Measurements from ENCODE around the gene CDH18. TPM values are rescaled to one million over a fixed set of nuclear protein-coding genes. Genes with fewer than 3 reads are reported as not detected.

The CDH18 gene
- total RNA-seq, 4 donors from 2014 or later = 2.1 TPM; not detected in 3

DNA sequence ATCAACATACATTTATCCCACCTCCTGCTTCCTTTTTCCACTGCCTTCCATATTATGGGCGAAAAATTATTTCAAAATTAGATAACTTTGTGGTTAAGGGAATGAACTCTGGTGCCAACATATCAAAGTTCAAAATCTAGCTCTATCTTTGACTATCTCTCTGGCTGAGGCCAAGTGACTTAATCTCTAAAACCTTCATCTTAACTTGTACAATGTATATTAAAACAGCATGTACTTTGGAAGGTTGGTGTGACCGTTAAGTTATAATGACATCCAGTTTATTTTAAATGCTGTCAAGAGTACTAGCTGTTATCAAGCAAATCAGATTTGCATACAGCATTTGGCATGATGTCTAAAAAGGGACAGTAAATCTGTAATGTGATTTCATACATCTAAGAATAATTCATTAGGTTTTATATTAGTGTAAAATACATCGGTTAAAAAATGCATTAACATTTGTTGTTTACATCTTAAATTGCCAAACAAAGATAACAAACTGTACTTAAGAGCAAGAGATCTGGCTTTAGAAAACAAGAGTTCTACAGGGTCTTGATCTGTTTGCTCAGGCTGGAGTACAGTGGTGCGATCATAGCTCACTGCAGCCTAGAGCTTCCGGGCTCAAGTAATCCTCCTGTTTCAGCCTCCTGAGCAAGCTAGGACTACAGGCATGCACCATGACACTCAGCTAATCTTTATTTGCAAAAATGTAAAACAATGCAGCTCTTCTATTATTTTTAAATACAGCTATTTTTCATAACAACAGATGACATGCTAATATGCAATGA, 102.8 kb downstream of the CDH18 start:
- no peak overlapping the region for H3K27ac ChIP-seq
- H3K4me3 ChIP-seq = no peak overlapping the region
- H3K4me1 ChIP-seq = no peaks in the 10 kb centered on the region

DNA sequence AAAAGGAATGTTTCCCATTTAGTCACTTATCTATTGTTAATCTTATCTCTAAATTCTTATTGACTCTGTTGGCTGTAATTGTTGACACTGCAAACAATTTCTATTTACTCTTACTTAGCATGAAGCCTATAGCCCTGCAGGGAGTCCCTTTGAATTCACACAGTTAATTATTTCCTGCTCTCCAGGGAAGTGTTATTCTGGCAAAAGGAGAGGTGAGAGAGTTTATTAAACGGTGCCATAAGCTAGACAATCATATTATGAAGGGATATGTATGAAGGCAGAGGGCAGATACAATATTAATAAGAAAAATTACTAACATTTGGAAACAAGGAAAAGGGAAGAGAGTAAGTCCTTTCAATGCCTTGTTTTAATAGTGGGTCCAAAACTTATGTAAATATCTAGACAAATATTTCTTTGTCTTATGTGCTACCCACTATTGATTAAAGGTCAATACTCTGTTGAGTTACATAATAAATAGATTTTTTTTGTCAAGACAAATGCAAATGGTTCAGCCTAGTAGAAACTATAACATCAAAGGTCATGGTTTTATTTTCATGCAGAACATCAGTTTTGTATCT, 107.1 kb downstream of the CDH18 start:
- no peaks in the 10 kb centered on the region for H3K36me3 ChIP-seq
- no peaks in the 10 kb centered on the region for H3K27me3 ChIP-seq
- TF ChIP-seq, protein P1, sequence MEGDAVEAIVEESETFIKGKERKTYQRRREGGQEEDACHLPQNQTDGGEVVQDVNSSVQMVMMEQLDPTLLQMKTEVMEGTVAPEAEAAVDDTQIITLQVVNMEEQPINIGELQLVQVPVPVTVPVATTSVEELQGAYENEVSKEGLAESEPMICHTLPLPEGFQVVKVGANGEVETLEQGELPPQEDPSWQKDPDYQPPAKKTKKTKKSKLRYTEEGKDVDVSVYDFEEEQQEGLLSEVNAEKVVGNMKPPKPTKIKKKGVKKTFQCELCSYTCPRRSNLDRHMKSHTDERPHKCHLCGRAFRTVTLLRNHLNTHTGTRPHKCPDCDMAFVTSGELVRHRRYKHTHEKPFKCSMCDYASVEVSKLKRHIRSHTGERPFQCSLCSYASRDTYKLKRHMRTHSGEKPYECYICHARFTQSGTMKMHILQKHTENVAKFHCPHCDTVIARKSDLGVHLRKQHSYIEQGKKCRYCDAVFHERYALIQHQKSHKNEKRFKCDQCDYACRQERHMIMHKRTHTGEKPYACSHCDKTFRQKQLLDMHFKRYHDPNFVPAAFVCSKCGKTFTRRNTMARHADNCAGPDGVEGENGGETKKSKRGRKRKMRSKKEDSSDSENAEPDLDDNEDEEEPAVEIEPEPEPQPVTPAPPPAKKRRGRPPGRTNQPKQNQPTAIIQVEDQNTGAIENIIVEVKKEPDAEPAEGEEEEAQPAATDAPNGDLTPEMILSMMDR (IDR thresholded peaks at IDR 0.05) = no peak
- TF ChIP-seq POLR2A (IDR thresholded peaks at IDR 0.05) = no peak
- H3K4me3 ChIP-seq = no peak overlapping the region
- H3K27ac ChIP-seq = no peak overlapping the region
- no peaks in the 10 kb centered on the region for H3K9me3 ChIP-seq
- no peak for DNase-seq
- H3K4me1 ChIP-seq = no peaks in the 10 kb centered on the region
- intact Hi-C loops (cut with DNase I; ENCODE audit: low total_unique reads) = no loop called here

More for the DNA sequence above, 102.8 kb downstream of the CDH18 start:
- DNase-seq = no peak
- TF ChIP-seq POLR2A (IDR thresholded peaks at IDR 0.05) = no peak
- TF ChIP-seq, protein P1 (IDR thresholded peaks at IDR 0.05) = no peak
- H3K9me3 ChIP-seq = no peaks in the 10 kb centered on the region
- intact Hi-C loops (cut with DNase I; ENCODE audit: low total_unique reads) = no loop called here
- no peaks in the 10 kb centered on the region for H3K36me3 ChIP-seq
- no peaks in the 10 kb centered on the region for H3K27me3 ChIP-seq

DNA sequence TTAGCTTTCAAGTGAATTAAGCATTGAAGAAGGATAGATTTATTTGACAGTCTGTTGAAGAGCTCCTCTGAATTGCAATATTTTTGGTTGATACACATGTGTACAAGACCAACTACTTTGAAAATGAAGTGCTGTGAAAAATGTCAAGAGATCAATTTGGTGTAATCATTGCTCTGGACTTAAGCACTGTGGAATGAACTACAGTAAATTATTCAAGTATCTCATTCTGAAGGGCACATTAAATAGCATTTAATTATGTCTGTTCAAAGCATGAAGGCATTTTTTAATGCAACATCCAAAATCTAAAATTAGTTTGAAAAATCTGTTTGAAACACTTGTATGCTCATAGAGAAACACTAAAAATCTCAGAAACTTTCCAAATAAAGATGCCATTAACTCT, 107.5 kb downstream of the CDH18 start:
- no peaks in the 10 kb centered on the region for H3K4me1 ChIP-seq
- H3K4me3 ChIP-seq = no peak overlapping the region
- H3K36me3 ChIP-seq = no peaks in the 10 kb centered on the region
- TF ChIP-seq, protein P1 (IDR thresholded peaks at IDR 0.05) = no peak
- no peak for TF ChIP-seq POLR2A (IDR thresholded peaks at IDR 0.05)
- H3K27ac ChIP-seq = no peak overlapping the region
- no peak for DNase-seq
- intact Hi-C loops (cut with DNase I; ENCODE audit: low total_unique reads) = no loop called here
- H3K27me3 ChIP-seq = no peaks in the 10 kb centered on the region
- H3K9me3 ChIP-seq = no peaks in the 10 kb centered on the region

DNA sequence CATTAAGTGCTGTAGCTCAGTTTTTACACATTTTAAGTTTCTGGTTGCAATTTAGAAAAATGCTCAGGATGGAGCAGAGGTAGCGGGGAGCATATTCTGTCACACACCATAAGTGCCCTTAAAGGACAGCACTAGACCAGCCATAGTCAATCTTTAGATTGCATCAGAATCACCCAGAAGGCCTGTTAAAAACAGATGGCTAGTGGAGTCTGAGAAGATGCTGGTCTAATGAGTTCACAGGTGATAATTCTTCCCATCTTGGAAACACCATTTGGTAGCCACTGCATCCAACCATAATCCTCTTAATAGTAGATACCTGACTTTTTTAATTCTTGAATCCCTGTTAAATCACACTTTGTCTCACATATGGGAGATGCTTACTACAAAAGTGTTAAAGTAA, 113.2 kb downstream of the CDH18 start:
- Histone ChIP-seq H3K4me1 (no peaks in the 10 kb centered on the region), H3K36me3 (no peaks in the 10 kb centered on the region), H3K27ac (no peak overlapping the region), H3K4me3 (no peak overlapping the region), H3K27me3 (no peaks in the 10 kb centered on the region), H3K9me3 (no peaks in the 10 kb centered on the region)
- TF ChIP-seq, protein P1 (IDR thresholded peaks at IDR 0.05) = no peak
- no peak for TF ChIP-seq POLR2A (IDR thresholded peaks at IDR 0.05)
- intact Hi-C loops (cut with DNase I; ENCODE audit: low total_unique reads) = no loop called here
- DNase-seq = no peak

DNA sequence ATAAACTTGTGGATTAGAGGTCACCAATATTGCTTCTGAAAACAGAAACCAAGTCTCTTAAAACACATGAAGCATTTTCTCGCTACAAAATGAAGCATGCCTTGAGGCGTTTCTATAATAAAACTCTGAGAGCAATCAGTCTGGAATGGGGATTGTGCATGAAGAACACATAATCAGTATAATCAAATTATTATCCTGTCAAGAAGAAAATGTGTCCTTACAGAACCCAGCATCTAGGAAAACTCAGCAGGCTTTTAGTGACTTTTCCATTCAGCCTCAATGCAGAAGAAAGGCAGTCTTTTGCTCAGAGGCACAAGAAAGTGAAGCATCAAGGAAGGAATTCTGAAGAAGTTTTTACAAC, 121.9 kb downstream of the CDH18 start:
- Histone ChIP-seq H3K4me3 (no peak overlapping the region), H3K27ac (no peak overlapping the region), H3K9me3 (no peaks in the 10 kb centered on the region), H3K4me1 (no peaks in the 10 kb centered on the region), H3K36me3 (no peaks in the 10 kb centered on the region), H3K27me3 (no peaks in the 10 kb centered on the region)
- TF ChIP-seq POLR2A (IDR thresholded peaks at IDR 0.05) = no peak
- TF ChIP-seq, protein P1 (IDR thresholded peaks at IDR 0.05) = no peak
- intact Hi-C loops (cut with DNase I; ENCODE audit: low total_unique reads) = no loop called here
- DNase-seq = no peak

Measured in uterus (tissue), 4 donors.